ENCODE data around the gene ARL6IP1.
"Not testable (repeated sequence)": the region's sequence is repeated elsewhere in the genome, so short reads cannot be mapped to it uniquely, and the experiment has no call there.

Gene ARL6IP1

GRCh38 chr16:18799500-18799899, 1.8 kb downstream of the ARL6IP1 start:
- DNase-seq (ENCODE audit: low read depth, low spot score) = no peak

GRCh38 chr16:18797746-18798145, 3.6 kb downstream of the ARL6IP1 start:
- DNase-seq (ENCODE audit: low read depth, low spot score) = no peak

GRCh38 chr16:18796377-18796776, 5.0 kb downstream of the ARL6IP1 start:
- no peak for DNase-seq (ENCODE audit: low read depth, low spot score)

GRCh38 chr16:18792836-18793433, 8.4 kb downstream of the ARL6IP1 start:
- DNase-seq (ENCODE audit: low read depth, low spot score) = peak; percentile 47

- DNase-seq (ENCODE audit: low read depth, low spot score) = peak; percentile 98
These were observed 11.3 kb downstream of the ARL6IP1 start, which contains the start of gene RPS15A for GRCh38 chr16:18789850-18790706. Gene RPS15A (minus strand): TSS chr16:18790334. CDS start chr16:18789113, 1,221 bp downstream.

GRCh38 chr16:18789515-18789849, 11.9 kb downstream of the ARL6IP1 start:
- DNase-seq (ENCODE audit: low read depth, low spot score) = no peak

GRCh38 chr16:18788828-18789514, 12.4 kb downstream of the ARL6IP1 start:
- DNase-seq (ENCODE audit: low read depth, low spot score) = no peak

GRCh38 chr16:18784917-18785623, 16.3 kb downstream of the ARL6IP1 start:
- DNase-seq (ENCODE audit: low read depth, low spot score) = no peak

GRCh38 chr16:18783430-18784341, 17.7 kb downstream of the ARL6IP1 start:
- DNase-seq (ENCODE audit: low read depth, low spot score) = no peak

- no peak for DNase-seq (ENCODE audit: low read depth, low spot score)
These were observed 18.5 kb downstream of the ARL6IP1 start for GRCh38 chr16:18782697-18783429.

GRCh38 chr16:18781232-18781631, 20.1 kb downstream of the ARL6IP1 start:
- DNase-seq (ENCODE audit: low read depth, low spot score) = not testable (repeated sequence)

GRCh38 chr16:18780460-18781026, 20.8 kb downstream of the ARL6IP1 start:
- DNase-seq (ENCODE audit: low read depth, low spot score) = not testable (repeated sequence)

- not testable (repeated sequence) for DNase-seq (ENCODE audit: low read depth, low spot score)
These were observed 23.7 kb downstream of the ARL6IP1 start for GRCh38 chr16:18777664-18778063.

GRCh38 chr16:18776334-18776733, 25.0 kb downstream of the ARL6IP1 start:
- not testable (repeated sequence) for DNase-seq (ENCODE audit: low read depth, low spot score)

- not testable (repeated sequence) for DNase-seq (ENCODE audit: low read depth, low spot score)
These were observed 26.7 kb downstream of the ARL6IP1 start for GRCh38 chr16:18774651-18775050.

- DNase-seq (ENCODE audit: low read depth, low spot score) = not testable (repeated sequence)
These were observed 29.2 kb downstream of the ARL6IP1 start for GRCh38 chr16:18772171-18772570.

GRCh38 chr16:18770336-18770962, 30.9 kb downstream of the ARL6IP1 start:
- DNase-seq (ENCODE audit: low read depth, low spot score) = not testable (repeated sequence)

GRCh38 chr16:18767217-18767616, 34.1 kb downstream of the ARL6IP1 start:
- not testable (repeated sequence) for DNase-seq (ENCODE audit: low read depth, low spot score)

GRCh38 chr16:18762713-18763112, 38.6 kb downstream of the ARL6IP1 start:
- not testable (repeated sequence) for DNase-seq (ENCODE audit: low read depth, low spot score)

Measured in astrocyte of the hippocampus (primary cell).